Measurements from ENCODE around the gene METTL21C.

GRCh38 chr13:102677122-102677521 is 17.7 kb downstream of the METTL21C start:
- TF ChIP-seq, protein P1, sequence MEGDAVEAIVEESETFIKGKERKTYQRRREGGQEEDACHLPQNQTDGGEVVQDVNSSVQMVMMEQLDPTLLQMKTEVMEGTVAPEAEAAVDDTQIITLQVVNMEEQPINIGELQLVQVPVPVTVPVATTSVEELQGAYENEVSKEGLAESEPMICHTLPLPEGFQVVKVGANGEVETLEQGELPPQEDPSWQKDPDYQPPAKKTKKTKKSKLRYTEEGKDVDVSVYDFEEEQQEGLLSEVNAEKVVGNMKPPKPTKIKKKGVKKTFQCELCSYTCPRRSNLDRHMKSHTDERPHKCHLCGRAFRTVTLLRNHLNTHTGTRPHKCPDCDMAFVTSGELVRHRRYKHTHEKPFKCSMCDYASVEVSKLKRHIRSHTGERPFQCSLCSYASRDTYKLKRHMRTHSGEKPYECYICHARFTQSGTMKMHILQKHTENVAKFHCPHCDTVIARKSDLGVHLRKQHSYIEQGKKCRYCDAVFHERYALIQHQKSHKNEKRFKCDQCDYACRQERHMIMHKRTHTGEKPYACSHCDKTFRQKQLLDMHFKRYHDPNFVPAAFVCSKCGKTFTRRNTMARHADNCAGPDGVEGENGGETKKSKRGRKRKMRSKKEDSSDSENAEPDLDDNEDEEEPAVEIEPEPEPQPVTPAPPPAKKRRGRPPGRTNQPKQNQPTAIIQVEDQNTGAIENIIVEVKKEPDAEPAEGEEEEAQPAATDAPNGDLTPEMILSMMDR (IDR thresholded peaks at IDR 0.05), result no peak
- TF ChIP-seq POLR2A (IDR thresholded peaks at IDR 0.05), result no peak

Measured in right lobe of liver (tissue), 4 donors.